Kasumi-1 (cell line): ENCODE data around the gene KHDC4.
A peak's percentile ranks its signal among the peaks of the same experiment; 100 is the strongest.
"Not testable (repeated sequence)": the region's sequence is repeated elsewhere in the genome, so short reads cannot be mapped to it uniquely, and the experiment has no call there.

Experiments used
- DNase-seq, 2 experiments: peaks; one replicate each; lab custom pipeline; 2025; lab: John Stamatoyannopoulos, UW

KHDC4 gene

DNA sequence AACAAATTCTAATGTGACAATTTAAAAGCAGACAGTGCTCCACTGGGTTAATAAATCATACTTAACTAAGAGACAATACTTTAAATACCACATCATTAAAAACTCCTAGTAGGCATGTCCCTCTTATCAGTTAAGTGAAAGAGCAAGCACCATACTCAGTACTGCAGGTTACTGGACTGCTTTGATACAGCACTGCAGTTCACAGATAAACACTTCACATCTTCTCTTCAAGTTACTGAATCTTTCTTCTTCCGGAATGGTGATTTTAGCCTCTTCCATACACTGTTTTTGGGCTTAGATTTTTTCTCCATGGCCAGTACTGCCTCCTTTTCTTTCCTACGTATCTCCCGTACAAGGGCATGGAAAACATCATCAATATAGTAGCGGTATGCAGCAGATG is 34.1 kb downstream of the KHDC4 start:
- no peak for DNase-seq

- DNase-seq = no peak
Observed at GRCh38 chr1:155899683-155900082, 34.5 kb downstream of the KHDC4 start.

DNA sequence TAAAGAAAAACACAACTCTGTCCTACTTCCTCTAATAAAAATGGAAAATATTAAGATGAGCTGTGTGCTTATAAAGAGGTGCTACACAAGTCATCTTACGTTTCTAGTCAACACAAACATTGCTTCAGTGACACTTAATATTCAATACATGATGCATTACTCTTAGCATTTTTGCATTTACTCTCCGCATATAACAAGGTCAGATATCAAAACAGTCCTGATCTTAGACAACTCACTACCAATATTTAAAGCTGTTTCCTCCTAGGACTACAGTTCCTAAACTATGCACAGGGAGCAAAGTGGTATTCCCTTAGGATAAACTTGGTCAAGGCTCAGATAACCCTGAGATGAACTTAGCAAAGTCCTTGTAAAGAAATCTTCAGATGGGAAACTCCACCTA is 35.3 kb downstream of the KHDC4 start:
- DNase-seq = no peak

DNA sequence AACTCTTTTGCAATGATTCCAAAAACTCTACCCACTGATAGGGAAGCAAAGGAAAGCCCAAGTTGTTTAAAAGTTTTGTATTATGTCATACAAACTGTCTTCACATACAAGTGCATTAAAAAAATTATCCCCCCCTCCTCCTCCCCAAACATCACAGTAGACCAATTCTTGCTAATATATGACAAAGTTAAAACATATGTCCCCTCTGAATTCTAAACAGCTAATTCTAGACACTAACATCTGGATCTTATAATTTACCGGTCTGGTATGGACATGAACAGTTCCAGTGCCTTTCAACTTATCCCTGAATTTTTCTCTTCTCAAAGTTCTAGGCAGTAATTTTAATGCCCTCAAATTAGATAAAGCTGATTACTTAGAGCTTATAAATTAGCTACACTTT is 36.5 kb downstream of the KHDC4 start:
- DNase-seq = no peak

DNA sequence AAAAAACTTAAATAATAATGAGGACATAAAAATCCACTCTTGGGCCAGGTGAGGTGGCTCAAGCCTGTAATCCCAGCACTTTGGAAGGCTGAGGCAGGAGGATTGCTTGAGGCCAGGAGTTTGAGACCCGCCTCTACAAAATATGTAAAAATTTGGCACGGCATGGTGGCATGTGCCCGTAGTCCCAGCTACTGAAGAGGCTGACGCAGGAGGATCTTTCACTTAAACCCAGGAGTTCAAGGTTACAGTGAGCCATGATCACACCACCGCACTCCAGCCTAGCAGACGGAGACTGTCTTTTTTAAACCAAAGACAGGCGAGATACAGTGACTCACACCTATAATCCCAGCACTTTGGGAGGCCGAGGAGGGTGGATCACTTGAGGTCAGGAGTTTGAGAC is 37.7 kb downstream of the KHDC4 start:
- not testable (repeated sequence) for DNase-seq

DNA sequence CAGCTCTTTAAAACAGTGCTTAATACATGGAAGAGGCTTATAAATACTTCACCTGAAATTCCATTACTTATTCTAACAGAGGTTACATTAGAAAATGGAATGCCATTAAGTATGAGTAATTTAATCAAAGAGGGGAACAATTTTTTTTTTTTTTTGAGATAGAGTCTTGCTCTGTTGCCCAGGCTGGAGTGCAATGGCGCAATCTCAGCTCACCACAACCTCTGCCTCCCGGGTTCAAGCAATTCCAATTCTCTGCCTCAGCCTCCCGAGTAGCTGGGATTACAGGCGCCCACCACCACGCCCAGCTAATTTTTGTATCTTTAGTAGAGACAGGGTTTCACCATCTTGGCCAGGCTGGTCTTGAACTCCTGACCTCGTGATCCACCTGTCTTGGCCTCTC is 38.6 kb downstream of the KHDC4 start:
- not testable (repeated sequence) for DNase-seq

DNA sequence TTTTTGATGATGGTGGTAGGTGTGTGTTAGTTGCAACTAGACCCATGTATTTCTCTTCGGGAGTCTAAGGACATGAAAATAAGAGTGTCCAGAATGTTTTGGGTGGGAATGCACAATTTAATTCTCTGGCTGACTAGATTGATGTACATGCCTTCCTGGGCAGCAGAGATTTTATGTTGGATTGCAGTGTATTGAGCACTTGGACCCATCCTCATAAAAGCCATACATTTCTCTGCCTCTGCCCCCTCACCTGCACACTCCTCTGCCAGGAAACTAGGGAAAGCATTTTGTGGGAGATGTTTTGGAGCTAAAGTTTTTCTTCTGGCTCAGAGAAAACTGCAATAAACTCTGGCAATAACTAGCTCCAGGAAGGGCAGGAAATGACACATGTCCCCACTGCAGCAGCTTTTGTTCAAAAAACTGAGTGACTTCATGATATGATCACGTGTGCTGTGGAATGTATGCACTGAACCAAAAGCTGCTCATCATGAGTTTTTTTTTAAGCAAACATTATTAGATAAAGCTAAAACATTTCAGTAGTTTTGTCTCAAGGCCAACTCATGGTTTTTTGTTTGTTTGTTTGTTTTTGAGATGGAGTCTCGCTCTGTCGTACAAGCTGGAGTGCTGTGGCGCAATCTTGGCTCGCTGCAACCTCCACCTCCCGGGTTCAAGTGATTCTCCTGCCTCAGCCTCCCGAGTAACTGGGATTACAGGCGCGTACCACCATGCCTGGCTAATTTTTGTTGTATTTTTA is 40.6 kb downstream of the KHDC4 start:
- peak; percentile 30 to 57 for DNase-seq

- DNase-seq = no peak
Observed at GRCh38 chr1:155892796-155893195, 41.4 kb downstream of the KHDC4 start.

DNA sequence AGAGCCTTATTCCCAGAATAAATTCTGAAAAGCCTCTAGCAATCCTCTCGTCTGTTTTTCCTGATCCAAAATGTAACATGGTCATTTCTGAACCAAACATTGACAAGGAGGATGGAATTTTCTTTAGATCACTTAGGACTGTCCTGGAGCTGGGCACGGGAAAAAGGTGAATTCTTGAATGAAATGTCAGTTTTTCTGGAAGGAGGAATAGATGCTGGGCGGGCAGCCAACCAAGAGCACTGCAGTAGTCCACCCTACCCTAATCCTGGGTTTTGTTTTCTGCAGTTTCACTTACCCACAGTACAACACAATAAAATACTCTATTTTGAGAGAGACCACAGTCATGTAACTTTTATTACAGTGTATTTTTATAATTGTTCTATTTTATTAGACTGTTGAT is 44.0 kb downstream of the KHDC4 start:
- no peak for DNase-seq

GRCh38 chr1:155889566-155889965 is 44.6 kb downstream of the KHDC4 start:
- no peak for DNase-seq

DNA sequence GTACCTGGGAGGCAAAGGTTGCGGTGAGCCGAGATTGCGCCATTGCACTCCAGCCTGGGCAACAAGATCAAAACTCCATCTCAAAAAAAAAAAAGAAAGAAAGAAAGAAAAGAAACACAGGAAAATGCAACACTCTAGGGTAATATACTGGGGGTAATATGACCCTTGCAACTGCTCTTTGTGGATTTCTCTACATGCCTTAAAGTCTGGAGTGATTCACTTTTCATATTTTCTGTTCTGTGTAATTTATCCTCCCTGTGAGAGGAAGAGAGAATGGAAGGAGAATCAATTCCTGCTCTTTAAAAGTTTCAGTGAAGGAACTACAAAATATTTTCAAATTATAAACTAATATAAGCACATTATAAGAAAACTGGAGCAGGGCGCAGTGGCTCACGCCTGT is 45.7 kb downstream of the KHDC4 start:
- DNase-seq = no peak

DNA sequence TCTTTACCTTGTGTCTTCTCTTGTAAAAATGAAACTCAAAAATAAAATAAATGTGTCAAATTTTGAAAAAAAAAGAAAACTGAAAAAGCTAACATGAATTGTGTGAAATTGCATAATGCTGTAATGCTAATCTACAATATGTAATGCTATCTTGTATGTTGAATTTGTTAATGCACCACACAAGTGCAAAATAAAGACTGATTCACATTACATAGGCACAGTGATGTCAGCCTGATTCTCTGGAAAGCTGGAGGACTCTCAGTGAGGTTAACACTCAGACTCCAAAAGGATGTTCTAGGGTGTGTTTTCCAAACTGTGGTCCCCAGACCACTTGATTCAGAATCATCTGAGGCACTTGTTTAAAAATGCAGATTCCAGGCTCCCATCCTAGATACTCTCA is 49.2 kb downstream of the KHDC4 start:
- DNase-seq = no peak

DNA sequence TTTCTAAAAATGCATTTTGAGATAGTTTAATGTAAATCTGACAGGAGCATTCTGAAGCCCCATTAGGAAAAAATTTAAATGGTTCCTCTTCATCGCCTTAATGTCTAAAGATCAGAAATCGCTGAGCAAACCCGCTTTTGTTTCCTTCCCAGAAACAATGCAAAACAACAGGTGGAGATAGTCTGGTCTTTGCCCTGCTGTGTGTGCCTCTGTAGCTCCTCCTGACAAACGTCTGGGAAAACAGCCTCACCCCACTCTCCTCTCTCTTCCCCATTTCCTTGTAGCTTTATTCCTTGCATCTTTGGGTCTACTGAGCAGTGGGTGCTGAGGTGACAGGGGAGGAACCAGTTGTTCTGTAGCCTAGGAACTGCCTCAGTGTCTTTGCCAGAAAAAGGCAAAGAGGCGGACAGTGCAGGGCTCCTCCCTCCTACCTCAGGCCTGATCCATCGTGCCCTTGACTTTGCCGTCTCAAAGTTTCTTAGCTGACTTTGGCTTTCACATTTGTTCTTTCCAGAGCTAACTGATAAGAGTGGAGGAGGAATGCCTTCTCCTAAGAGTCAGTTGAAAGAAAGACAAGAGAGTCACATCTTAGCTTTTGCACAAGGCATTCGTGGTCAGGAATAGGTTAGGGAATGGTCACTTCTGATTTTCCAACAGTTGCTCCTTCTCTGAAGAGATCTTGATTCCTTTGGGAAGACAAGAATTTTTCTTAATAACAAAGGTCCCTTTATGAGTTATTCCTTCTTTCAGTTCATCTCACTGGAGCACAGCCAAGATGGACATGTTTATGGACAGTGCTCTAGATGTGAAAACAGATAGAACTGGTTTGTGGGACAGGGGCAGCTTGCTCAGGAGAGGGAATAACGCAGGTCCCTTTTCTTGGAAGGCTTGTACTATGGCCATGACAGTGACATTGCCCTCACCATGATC is 49.9 kb downstream of the KHDC4 start:
- no peak for DNase-seq

GRCh38 chr1:155882766-155883165 is 51.4 kb downstream of the KHDC4 start:
- no peak for DNase-seq

DNA sequence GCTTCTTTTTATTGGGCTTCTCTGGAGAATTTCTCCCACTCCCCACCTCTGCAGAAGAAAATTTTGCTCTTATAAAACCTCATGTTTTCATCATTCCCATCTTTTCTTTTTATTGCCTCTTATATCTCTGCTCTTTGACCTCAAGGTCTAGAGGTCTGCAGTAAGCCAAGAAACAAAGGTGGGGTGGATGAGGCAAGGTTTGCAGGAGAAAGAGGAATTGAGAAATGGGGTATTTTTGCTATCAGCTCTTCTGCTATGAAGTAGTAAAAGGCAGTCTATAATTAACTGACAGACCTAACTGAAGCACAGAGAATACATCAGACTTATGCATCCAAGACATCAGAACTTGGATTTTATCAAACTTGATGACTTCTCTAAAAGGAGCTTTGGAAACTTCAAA is 52.0 kb downstream of the KHDC4 start:
- no peak for DNase-seq

GRCh38 chr1:155880950-155881349 is 53.3 kb downstream of the KHDC4 start:
- DNase-seq = no peak

- no peak for DNase-seq
Observed at GRCh38 chr1:155880251-155880650, 54.0 kb downstream of the KHDC4 start.

GRCh38 chr1:155877945-155878344 is 56.3 kb downstream of the KHDC4 start:
- DNase-seq = no peak

GRCh38 chr1:155873860-155874259 is 60.4 kb downstream of the KHDC4 start:
- DNase-seq = no peak

- DNase-seq = no peak
Observed at GRCh38 chr1:155872527-155872926, 61.7 kb downstream of the KHDC4 start.

GRCh38 chr1:155871390-155871789 is 62.8 kb downstream of the KHDC4 start:
- DNase-seq = no peak

DNA sequence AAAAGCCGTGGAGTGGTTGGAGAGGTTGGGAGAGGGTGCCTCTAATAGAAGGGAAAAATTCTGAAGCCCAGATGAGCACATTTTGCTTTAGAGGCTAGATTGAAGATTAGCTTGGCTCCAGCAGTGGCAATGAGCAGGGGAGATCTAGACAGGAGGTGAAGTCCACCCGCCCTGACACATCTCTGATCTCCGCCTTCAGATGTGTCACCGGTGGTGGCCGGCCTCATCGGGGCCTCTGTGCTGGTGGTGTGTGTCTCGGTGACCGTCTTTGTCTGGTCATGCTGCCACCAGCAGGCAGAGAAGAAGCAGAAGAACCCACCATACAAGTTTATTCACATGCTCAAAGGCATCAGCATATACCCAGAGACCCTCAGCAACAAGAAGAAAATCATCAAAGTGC is 66.4 kb downstream of the KHDC4 start:
- DNase-seq = no peak

GRCh38 chr1:155864393-155864792 is 69.8 kb downstream of the KHDC4 start:
- no peak for DNase-seq
